GM18870 (cell line): Measurements from ENCODE around the gene TMED4.
"Not testable (repeated sequence)": the region's sequence is repeated elsewhere in the genome, so short reads cannot be mapped to it uniquely, and the experiment has no call there.

Source experiments
- ATAC-seq: cut with Tn5 transposase; IDR thresholded peaks from one replicate; pipeline ENCODE4 v1.9.1; 2021; ENCODE audit warnings: moderate library complexity; ENCODE audit not compliant: unreplicated experiment

TMED4 gene

DNA sequence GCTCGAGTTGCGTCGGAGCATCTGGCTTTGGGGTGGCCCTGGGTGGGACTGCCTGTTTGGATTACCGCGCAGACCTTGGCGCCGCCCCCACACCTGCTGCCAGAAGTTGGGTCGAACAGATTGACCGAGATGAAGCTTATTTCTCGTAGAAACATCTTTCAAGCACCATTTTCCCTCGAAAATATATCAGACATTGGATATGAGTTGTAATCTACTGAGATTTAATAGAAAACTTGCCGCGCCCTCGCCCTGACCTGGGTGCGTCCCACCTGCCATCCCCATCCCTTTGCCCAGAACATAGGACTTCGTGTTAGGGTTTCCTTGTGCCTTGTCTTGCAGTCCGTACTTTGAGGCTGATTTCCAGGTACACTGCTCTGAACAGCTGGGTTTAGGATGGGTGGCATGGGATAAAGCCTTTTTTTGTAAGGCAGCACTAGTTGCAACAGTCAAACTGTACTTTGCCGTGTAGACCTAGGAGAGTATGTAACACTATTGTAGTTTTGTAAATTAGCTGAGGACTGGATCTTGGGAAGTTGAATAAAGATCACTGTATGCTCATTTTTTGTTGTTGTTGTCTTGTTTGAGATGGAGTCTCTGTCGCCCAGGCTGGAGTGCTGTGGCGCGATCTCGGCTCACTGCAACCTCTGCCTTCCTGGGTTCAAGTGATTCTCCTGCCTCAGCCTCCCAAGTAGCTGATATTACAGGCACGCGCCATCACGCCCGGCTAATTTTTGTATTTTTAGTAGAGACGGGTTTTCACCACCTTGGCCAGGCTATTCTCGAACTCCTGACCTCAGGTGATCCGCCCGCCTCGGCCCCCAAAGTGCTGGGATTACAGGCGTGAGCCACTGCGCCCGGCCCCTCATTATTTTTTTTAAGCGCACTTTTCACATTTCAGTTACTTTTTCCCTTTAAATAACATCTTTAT, 25.4 kb upstream of the TMED4 start:
- ATAC-seq: no peak

DNA sequence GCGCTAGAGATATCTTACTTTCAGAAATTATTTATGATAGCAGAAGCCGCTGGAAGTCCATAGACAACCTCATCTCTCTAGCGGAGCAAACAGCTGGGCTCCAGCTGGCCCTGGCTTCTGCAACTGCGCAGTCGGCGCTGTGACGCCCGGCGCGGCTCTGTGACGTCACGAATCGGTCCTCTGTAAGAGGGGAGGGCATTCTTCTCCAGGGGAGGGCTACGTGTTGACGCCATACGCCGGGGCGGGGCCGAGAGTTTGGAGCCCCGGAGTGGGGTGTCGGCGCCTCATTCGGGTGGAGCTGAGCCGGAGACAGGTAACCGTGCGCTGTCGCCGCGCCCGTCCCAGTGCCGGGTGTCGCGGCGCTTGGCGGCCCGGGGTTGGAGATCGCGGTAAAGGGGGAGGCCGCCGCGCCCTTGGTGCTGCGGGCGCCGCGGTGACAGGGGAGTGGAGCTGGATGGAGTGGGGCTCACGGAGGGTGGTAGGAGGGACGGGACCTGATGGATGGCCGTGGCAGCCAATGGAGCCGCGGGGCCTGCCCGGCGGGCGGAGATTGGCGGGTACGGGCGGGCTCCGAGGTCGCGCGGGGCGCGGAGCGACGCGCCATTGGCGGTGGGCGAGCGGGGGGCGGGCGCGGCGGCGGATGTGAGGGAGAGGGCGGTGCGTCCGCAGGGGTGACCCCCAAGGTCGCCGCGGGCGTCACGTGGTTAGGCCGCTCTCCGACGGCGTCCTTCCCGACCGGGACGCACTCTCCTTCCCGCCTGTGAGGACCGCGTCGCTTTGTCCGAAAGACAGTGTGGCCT, 24.5 kb upstream of the TMED4 start, which contains the start of gene OGDH:
Gene OGDH (plus strand): TSS at position 287 of the 800 bp plus-strand sequence. CDS start 17,717 bp downstream, outside the sequence.
- peak; percentile 86 for ATAC-seq

DNA sequence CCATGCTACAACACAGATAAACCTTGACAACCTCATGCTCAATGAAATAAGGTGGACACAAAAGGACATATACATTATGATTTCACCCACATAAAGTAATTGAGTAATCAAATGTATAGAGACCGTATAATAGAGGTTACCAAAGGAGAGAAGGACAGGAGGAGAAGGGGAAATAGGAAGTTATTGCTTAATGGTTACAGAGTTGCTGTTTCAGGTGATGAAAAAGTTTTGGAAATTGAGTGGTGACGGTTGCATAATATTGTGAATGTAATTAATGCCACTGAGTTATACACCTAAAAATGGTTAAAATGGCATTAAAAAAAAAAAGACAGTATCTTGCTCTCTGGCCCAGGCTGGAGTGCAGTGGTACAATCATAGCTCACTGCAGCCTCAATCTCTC, 22.9 kb upstream of the TMED4 start:
- ATAC-seq: no peak

GRCh38 chr7:44603193-44603592, 21.2 kb upstream of the TMED4 start:
- ATAC-seq: no peak

GRCh38 chr7:44602576-44602910, 20.5 kb upstream of the TMED4 start:
- no peak for ATAC-seq

DNA sequence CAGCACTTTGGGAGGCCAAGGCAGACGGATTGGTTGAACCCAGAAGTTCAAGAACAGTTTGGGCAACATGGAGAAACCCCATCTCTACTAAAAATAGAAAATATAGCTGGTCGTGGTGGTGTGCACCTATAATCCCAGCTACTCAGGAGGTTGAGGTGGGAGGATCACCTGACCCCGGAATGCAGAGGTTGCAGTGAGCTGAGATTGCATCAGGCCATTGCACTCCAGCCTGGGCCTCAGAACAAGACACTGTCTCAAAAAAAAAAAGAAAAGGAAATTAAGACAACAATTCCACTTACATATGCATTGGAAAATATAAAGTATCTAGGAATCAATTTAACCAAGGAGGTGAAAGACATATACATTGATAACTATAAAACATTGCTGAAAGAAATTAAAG, 17.2 kb upstream of the TMED4 start:
- no peak for ATAC-seq

DNA sequence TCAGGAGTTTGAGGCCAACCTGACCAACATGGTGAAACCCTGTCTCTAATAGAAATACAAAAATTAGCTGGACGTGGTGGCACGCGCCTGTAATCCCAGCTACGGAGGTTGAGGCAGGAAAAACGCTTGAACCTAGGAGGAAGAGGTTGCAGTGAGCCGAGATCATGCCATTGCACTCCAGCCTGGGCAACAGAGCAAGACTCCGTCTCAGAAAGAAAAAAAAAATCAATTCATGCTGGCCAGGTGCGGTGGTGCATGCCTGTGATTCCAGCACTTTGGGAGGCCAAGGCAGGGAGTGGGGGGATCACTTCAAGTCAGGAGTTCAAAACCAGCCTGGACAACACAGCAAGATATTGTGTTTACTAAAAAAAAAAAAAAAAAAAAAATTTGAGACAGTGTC, 15.2 kb upstream of the TMED4 start:
- not testable (repeated sequence) for ATAC-seq

GRCh38 chr7:44595934-44596635, 14.1 kb upstream of the TMED4 start:
- ATAC-seq: no peak

DNA sequence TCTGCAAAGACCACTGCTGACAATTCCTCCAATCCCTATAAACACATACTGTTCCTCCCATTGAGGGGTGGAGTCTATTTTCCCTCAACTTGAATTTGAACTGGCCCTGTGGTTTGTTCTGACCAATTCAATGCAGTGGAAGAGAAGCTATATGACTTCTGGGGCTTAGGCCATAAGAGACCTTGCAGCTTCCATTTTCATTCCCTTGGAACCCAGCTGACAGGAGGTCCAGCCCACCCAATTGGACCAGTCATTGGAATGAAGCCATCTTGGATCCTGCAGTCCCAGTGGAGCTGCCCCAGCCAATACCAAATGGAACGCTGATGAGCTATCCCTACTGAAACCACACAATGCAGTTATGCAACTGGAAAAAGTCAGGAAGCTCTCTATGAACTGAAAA, 8.9 kb upstream of the TMED4 start:
- no peak for ATAC-seq

- ATAC-seq: no peak
These were observed 6.0 kb upstream of the TMED4 start for GRCh38 chr7:44587843-44588711.

DNA sequence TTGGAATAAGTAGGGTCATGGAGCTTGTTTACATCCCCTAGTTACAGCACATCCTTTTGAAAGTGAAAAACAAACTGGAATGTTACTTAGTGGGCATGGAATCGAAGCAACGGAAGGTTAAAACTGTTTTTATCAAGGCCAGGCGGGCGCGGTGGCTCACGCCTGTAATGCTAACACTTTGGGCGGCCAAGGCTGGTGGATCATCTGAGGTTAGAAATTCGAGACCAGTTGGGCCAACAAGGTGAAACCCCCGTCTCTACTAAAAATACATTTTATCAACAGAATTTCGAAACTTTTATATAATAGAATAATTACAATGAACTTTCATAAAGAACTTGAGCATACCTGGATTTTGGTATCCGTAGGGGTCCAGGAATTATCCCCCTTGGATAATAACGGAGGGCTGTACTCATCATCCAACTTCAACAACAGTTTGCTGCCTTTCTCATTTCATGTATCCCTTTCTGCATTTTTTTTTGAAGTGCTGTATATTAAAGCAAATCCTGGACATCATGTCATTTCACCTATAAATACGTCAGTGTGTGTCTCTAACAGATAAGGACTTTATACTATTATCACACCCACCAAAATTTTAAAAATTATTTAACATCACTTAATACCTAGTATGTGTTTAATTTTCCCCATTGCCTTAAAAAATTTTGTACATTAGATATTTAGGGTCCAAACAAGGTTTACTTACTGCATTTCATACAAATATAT, 1.3 kb upstream of the TMED4 start:
- ATAC-seq: no peak

- ATAC-seq: peak; percentile 20
These were observed 819 bp downstream of the TMED4 start for GRCh38 chr7:44580945-44581878.

GRCh38 chr7:44576228-44576627, 5.8 kb downstream of the TMED4 start:
- no peak for ATAC-seq

DNA sequence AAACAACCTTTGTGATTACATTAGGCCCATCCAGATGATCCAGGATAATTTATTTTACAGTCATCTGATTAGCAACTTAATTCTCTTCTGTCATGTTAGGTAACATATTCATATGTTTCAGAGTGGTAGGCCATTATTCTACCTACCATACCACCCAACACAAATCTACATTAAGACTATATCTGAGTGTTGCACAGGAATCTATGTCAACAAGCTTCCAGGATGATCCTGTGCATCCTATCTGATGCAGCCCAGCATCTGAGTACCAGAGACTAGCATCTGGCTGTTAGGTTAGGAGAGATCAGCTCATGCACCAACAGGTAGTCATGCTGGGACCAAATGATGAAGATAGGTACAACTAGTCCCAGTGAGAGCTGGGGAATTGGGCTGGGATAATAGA, 7.0 kb downstream of the TMED4 start:
- no peak for ATAC-seq

- no peak for ATAC-seq
These were observed 7.7 kb downstream of the TMED4 start for GRCh38 chr7:44574287-44574872.

GRCh38 chr7:44573464-44574286, 8.4 kb downstream of the TMED4 start, which contains the start of gene DDX56:
Gene DDX56, minus strand, starts transcription at chr7:44573908. Its CDS starts 13 bp downstream, at chr7:44573895.
- ATAC-seq: peak; percentile 85

GRCh38 chr7:44572771-44573170, 9.3 kb downstream of the TMED4 start:
- ATAC-seq: no peak
